Measurements from ENCODE around the gene IL13RA1. TPM values are rescaled to one million over a fixed set of nuclear protein-coding genes. Genes with fewer than 3 reads are reported as not detected.

The IL13RA1 gene
- total and polyA plus RNA-seq, 2 of the 13 experiments (the other 11 are each of a cell fraction or from before 2014, with no cell fraction given) = 56.6 to 73.5 TPM

- TF ChIP-seq ZSCAN12 (CRISPR knock-in tag; IDR thresholded peaks at IDR 0.05) (no peak), AHDC1 (CRISPR knock-in tag; IDR thresholded peaks at IDR 0.05; ENCODE audit: borderline replicate concordance) (peak; percentile 81; the same call in 1 of the 2 replicates), NONO (IDR thresholded peaks at IDR 0.05) (no peak), NONO (CRISPR knock-in tag; conservative IDR thresholded peaks at IDR 0.05) (peak; percentile 80), ZEB1 (IDR thresholded peaks at IDR 0.05; ENCODE audit: insufficient replicate concordance, low read depth) (no peak), NR2F1 (CRISPR knock-in tag; IDR thresholded peaks at IDR 0.05) (peak; percentile 84 to 96), NRL (CRISPR knock-in tag; IDR thresholded peaks at IDR 0.05; ENCODE audit: borderline replicate concordance) (no peak), ZNF576 (CRISPR knock-in tag; IDR thresholded peaks at IDR 0.05) (no peak), ZNF83 (CRISPR knock-in tag; IDR thresholded peaks at IDR 0.05; ENCODE audit: borderline replicate concordance) (no peak), PLSCR1 (CRISPR knock-in tag; IDR thresholded peaks at IDR 0.05; ENCODE audit: borderline replicate concordance) (no peak), U2AF1 (optimal IDR thresholded peaks at IDR 0.05; ENCODE audit: low read depth, low read length) (no peak), SAP130 (CRISPR knock-in tag; IDR thresholded peaks at IDR 0.05; ENCODE audit: low read depth) (peak; percentile 48), MEF2D (CRISPR knock-in tag; IDR thresholded peaks at IDR 0.05) (peak; percentile 27; the same call in 1 of the 2 replicates), ARID5B (CRISPR knock-in tag; IDR thresholded peaks at IDR 0.05) (peak; percentile 75), FOXO1 (CRISPR knock-in tag; IDR thresholded peaks at IDR 0.05) (no peak; the same call in 1 of the 2 replicates), MAX (IDR thresholded peaks at IDR 0.05) (peak; percentile 70), KLF9 (CRISPR knock-in tag; IDR thresholded peaks at IDR 0.05; ENCODE audit: low read depth) (no peak), HNRNPH1 (optimal IDR thresholded peaks at IDR 0.05; ENCODE audit: low read depth, low read length) (no peak), SAFB2 (CRISPR knock-in tag; IDR thresholded peaks at IDR 0.05; ENCODE audit: borderline replicate concordance, low read depth) (no peak)
Observed at GRCh38 chrX:118726887-118727685, at the start of gene IL13RA1 (continued).
